Ecto neural progenitor cell (in vitro differentiated cells): ENCODE measurements around the gene SH3BP2.

Experiments
- DNase-seq: peaks from one replicate; pipeline ENCODE4 v3.0.0-alpha.2; 2018; ENCODE audit warnings: low spot score

Gene SH3BP2

DNA sequence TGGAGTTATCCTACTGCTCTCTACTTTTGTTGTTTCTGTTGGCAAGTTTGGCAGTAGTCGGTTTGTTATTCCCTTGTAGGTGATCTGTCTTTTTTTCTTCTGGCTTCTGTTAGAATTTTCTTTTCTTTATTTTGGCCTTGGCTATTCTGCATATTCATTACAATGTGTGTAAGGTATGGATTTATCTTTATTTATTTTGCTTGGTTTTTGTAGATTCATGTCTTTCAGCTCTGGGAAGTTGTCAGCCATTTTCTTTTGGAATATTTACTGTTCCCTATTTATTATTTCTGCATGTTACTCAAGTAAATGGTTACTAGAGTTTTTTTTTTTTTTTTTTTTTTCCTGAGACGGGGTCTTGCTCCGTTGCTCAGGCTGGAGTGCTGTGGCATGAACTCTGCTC lies 63.4 kb downstream of the SH3BP2 start:
- DNase-seq = no peak

- no peak for DNase-seq
Observed at GRCh38 chr4:2857349-2857927, 64.6 kb downstream of the SH3BP2 start.

DNA sequence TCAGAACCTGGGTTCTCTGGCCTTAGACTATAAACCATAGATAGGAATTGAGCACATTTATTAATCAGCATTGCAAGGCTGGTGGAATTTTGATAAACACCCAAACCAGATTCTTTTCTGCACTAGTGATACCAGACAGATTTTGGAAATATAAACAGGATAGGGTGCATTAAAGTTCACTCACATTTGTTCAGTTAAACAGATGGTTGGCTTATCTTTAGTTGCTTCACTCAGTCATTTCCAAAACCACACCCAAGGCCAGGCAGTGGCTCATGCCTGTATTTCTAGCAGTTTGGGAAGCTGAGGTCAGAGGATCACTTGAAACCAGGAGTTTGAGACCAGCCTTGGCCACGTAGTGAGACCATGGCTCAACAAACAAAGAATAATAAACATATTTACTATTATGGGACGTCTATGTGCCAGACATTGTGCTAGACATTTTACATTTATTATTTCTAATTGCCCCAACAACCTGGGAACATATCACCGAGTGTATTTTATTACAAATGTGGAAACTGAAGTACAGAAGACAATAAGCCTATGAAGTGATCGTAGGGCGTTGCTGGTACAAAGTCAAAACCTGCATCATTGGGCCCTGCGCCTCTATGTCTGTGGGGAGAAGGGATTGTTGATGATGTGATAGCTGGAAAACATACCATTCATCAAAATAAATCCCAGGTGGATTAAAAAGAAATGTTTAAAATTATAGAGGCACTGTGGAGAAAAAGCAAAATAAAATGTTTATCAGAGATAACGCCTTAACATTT lies 65.7 kb downstream of the SH3BP2 start:
- no peak for DNase-seq

DNA sequence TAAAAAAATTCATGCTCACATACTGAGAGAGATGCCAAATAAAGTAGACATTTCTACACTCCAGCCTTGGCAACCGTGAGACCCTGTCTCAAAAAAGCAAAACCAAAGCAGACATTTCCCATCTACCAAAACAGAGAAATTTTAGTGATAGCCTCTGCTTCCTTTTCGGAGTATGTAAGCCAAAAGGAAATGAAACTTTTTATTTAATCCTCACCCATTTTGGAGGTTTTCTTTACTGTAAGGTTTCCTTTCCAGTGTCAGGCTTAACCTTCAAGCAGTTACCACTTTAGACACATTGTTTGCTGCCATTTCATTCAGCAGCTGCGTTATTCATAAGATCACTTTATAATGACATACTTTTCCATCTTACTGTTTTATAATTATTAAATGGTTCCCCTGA lies 66.6 kb downstream of the SH3BP2 start:
- DNase-seq = no peak

GRCh38 chr4:2860391-2861348 lies 67.8 kb downstream of the SH3BP2 start:
- no peak for DNase-seq

DNA sequence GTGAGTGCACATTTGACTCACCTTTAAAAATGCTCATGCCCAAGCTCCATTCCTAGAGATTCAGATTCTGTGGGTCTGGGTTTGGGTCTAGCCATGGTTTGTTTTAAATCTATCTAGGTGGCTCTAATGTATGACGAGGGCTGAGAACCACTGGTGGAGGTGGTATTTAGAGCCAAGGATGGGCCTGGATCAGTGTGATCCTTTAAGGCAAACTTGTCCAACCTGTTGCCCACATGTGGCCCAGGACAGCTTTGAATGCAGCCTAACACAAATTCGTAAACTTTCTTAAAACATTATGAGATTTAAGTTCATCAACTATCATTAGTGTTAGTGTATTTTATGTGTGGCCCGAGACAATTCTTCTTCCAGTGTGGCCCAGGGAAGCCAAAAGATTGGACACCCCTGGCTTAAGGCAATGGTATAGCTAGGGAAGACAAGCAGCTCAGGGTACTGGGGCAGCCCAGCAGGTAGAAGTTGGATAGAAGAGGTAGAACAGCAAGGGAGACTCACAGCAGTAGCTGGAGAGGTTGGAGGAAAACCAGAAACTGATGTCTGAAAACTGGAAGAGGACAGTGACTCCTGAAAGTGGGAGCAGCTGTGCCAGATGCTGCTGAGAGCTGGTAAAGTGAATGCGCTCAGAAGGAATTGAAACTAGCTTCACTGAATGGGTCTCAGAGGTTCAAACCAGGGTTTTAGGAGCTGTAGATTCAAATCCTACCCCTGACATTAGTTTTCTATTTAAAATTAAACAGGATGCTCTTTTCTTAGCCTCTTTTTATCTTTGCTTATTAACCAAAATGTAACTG lies 68.9 kb downstream of the SH3BP2 start:
- DNase-seq = no peak

DNA sequence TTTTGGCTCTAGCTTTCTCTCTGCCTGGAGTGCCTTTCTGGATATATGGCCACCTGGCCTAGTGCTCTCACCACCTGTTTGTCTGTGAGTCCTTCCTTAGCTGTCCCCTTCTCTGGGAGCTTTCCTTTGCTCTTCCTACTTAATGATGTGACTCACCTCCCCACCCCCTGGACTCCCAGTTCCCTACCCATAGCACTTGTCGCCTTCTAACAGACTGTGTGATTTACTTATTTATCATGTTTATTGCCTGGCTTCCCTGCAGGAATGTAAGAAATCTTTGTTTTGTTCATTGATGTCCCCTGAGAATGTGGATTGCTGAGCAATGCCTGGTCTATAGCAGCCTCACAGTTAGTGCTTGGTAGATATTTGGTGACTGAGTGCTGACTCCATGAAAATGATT lies 69.6 kb downstream of the SH3BP2 start:
- no peak for DNase-seq

- DNase-seq = no peak
Observed at GRCh38 chr4:2863649-2864048, 70.8 kb downstream of the SH3BP2 start.

DNA sequence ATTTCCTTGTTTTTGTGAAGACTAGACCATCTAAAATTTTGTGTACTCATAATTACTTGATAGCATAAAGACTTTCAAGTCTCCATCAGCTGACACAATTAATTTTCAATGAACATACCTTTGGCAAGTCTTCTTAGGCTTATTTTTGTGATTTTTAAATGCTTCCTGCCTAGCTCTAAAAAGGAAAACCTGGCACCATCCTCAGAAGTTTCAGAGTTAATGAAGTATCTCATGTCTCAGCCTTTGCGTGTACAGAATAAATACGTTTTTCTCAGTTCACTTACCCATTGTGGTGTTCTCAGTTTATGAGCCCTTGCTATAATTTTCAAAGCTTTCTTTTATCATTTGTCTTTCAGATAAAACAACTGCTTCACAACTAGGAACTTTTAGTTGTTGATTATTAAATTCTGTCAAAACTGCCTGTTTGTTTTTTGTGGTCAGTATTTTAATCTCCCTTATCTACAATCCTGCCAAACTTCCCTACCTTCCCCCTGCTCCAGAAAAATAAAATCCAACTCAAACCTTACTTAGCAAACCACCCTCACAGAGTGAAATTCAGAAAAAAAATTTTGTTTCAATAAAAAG lies 72.4 kb downstream of the SH3BP2 start:
- DNase-seq = no peak

DNA sequence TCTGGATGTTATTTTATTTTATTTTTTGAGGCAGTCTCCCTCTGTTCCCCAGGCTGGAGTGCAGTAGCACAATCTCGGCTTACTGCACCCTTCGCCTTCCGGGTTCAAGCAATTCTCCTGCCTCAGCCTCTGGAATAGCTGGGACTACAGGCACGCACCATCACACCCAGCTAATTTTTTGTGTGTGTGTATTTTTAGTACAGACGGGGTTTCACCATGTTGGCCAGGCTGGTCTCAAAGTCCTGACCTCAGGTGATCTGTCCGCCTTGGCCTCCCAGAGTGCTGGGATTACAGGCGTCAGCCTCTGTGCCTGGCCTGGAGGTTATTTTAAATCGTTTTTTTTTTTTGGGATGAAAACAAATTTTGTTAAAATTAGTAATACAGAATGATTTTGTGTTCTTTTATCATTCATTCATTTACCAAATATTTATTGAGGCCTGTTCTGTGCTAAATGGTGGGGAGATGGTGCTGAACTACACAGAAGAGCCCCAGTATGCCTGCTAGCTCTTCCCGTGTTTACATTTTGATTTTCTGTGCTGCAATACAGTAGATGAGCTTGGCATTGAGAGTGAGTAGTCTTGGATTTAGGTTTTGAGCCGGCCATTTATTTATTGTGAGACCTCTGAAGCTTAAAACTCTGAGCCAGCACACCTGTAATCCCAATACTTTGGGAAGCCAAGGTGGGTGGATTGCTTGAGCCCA lies 73.4 kb downstream of the SH3BP2 start:
- no peak for DNase-seq

DNA sequence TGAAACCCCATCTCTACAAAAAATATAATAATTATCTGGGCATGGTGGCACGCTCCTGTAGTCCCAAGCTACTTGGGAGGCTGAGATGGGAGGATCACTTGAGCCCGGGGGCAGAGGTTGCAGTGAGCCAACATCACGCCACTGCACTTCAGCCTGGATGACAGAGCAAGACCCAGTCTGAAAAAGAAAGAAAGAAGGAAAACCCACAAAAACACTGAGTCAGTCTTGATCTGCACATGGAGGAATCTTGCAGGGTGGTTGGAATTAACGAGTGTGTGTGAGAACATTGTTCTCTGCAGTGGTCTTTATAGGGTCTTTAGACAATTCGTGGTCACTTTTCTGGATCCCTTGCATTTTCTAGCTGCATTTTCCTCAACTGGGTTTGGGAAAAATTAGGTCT lies 74.0 kb downstream of the SH3BP2 start:
- DNase-seq = no peak

DNA sequence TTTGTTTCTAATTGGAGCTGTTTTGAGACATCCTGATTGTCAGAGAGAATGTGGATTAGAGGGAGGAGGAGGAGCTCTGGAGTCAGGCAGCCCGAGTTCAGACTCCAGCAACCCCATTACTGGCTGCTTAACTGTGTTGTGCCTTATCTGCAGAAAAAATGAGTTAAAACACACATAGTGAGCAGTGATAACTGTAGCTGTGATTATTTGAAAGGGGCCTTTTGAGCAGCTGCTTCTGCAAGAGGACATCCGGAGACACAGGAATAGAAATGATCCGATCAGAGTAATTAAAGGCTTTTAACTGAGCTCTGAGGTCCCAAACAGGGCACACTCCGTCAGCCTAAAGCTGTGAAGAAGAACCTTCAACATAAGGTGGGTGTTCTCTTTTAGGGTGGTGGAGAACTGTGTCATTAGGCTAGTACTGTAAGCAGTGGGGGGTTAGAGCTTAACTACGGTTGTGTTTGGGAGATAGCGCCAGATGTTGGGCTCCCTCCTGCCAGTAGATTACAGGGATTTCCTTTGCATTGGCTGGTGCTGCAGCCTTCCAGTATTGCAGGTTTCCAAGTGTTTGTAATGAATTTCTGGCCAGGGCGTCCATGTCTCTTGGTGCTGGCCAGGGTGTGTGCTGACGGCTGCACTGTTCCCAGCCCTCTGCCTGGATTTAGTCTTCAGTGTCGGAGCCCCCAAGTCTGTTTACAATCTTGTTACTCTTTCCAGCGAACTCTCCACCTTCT lies 75.0 kb downstream of the SH3BP2 start:
- DNase-seq = no peak

- no peak for DNase-seq
Observed at GRCh38 chr4:2868877-2869487, 76.1 kb downstream of the SH3BP2 start.

GRCh38 chr4:2869659-2870058 lies 76.8 kb downstream of the SH3BP2 start:
- DNase-seq = no peak

- DNase-seq = no peak
Observed at GRCh38 chr4:2870082-2870481, 77.2 kb downstream of the SH3BP2 start.

DNA sequence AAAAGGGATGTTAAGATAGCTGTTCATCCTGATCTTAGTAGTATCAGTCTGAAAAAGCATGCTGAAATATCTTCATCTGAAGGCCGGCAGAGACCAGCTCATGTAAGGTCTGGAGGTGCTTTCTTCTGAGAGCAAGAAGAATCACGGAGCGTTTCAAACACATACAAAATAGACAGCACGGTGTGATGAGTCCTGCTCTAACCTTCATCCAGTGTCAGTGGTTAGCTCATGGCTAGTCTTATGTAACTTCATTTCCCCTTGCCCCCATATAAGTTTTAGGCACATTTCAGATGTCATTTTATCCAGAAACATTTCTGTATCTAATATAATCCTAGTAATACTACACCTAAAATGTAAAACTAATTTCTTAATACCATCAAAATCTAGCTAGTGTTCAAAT lies 78.6 kb downstream of the SH3BP2 start:
- DNase-seq = no peak

GRCh38 chr4:2871911-2872310 lies 79.0 kb downstream of the SH3BP2 start:
- DNase-seq = no peak

DNA sequence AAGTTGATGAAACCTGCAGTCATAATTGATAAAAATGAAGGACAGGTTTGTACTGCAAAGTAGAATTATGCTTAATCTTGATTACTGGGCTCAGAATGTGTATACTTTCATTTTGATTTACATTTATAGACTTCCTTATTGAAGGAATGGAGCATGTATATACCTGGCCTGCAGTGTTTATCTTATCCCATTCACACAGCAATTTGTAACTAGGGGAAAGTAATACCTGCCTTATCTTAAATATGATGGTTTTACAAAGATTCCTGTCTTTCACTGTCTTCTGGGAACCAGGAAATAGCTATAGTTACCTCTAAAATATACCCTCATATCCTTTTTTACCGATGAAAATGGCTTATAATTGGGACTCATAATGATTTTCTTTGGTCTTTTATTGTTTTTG lies 80.4 kb downstream of the SH3BP2 start:
- no peak for DNase-seq

DNA sequence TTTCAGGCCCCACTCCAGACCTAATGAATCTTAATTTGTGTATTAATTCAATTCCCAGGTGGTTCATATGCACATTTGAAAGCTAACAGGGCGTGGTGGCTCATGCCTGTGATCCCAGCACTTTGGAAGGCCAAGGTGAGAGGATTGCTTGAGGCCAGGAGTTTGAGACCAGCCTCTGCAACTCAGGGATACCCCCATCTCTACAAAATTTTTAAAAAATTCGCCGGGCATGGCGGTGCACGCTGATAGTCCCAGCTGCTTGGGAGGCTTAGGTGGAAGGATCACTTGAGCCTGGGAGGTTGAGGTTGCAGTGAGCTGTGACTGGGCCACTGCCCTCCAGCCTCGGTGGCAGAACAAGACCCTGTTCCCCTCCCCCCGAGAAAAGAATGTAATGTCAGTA lies 82.0 kb downstream of the SH3BP2 start:
- DNase-seq = no peak

DNA sequence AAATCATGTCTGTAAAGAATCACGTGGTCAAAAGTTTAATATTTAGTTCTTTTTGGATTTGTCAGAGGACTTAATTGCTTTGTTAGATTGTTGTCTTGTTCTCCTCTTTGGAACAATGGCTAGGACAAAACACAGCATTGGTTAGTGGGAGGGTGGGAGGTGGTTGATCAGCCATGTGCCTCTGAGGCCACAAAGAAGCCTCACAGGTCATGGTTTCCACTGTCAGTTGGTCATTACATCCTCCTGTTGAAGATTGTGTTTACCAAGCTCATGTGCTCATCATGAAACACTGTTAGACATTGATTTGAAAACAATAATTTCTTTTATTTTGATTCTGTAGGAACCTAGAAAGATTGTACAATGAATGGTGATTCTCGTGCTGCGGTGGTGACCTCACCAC lies 82.7 kb downstream of the SH3BP2 start:
- no peak for DNase-seq
